ENCODE measurements around the gene AKAP9.
"Not testable (repeated sequence)": the region's sequence is repeated elsewhere in the genome, so short reads cannot be mapped to it uniquely, and the experiment has no call there.

Gene AKAP9

GRCh38 chr7:91942312-91942711 is 1.6 kb downstream of the AKAP9 start:
- Histone ChIP-seq H3K4me3 (peak overlapping the region; percentile 86), H3K27me3 (no peaks in the 10 kb centered on the region), H3K9ac (peak overlapping the region; percentile 92), H3K4me1 (peaks cover 52% of the 10 kb centered on the region), H3K36me3 (0 out of 2 replicates have a peak, but pooled peaks cover 4% of the 10 kb centered on the region), H4K20me1 (peaks cover 56% of the 10 kb centered on the region), H3K27ac (no peak overlapping the region), H3K4me2 (peak overlapping the region; percentile 93), H3K9me3 (no peaks in the 10 kb centered on the region)
- TF ChIP-seq Cebpa-rat (IDR thresholded peaks at IDR 0.05): no peak

- not testable (repeated sequence) for H3K27ac ChIP-seq, H3K9ac ChIP-seq, H3K4me3 ChIP-seq, H3K27me3 ChIP-seq, H3K9me3 ChIP-seq
- H3K4me2 ChIP-seq: peak overlapping the region; percentile 36; the same call in 1 of the 2 replicates
- peaks cover 79% of the 10 kb centered on the region for H4K20me1 ChIP-seq
- peaks cover 51% of the 10 kb centered on the region for H3K4me1 ChIP-seq
- peaks cover 12% of the 10 kb centered on the region; the same call in 1 of the 2 replicates for H3K36me3 ChIP-seq
These were observed 4.3 kb downstream of the AKAP9 start for GRCh38 chr7:91944970-91945369.

GRCh38 chr7:91945476-91945875 is 4.8 kb downstream of the AKAP9 start:
- H3K4me1 ChIP-seq: peaks cover 54% of the 10 kb centered on the region
- H3K4me3 ChIP-seq: no peak overlapping the region
- peak overlapping the region; percentile 36 for H3K4me2 ChIP-seq
- peaks cover 84% of the 10 kb centered on the region for H4K20me1 ChIP-seq
- peaks cover 12% of the 10 kb centered on the region; the same call in 1 of the 2 replicates for H3K36me3 ChIP-seq
- peaks cover 6% of the 10 kb centered on the region; the same call in 1 of the 2 replicates for H3K9me3 ChIP-seq
- no peaks in the 10 kb centered on the region for H3K27me3 ChIP-seq
- TF ChIP-seq Cebpa-rat (IDR thresholded peaks at IDR 0.05): no peak
- no peak overlapping the region for H3K9ac ChIP-seq
- H3K27ac ChIP-seq: no peak overlapping the region

GRCh38 chr7:91946549-91946948 is 5.9 kb downstream of the AKAP9 start:
- Histone ChIP-seq H4K20me1 (peaks cover 94% of the 10 kb centered on the region), H3K9me3 (peaks cover 6% of the 10 kb centered on the region; the same call in 1 of the 2 replicates), H3K27ac (no peak overlapping the region), H3K4me3 (no peak overlapping the region), H3K9ac (no peak overlapping the region), H3K36me3 (peaks cover 16% of the 10 kb centered on the region; the same call in 1 of the 2 replicates), H3K27me3 (no peaks in the 10 kb centered on the region), H3K4me1 (peaks cover 54% of the 10 kb centered on the region), H3K4me2 (peak overlapping the region; percentile 65)
- TF ChIP-seq Cebpa-rat (IDR thresholded peaks at IDR 0.05): no peak

- Histone ChIP-seq H3K27ac (no peak overlapping the region), H3K9me3 (peaks cover 6% of the 10 kb centered on the region; the same call in 1 of the 2 replicates), H3K36me3 (peaks cover 23% of the 10 kb centered on the region; the same call in 1 of the 2 replicates), H3K9ac (no peak overlapping the region), H3K4me3 (no peak overlapping the region), H4K20me1 (peaks cover 94% of the 10 kb centered on the region), H3K27me3 (no peaks in the 10 kb centered on the region), H3K4me2 (no peak overlapping the region), H3K4me1 (peaks cover 41% of the 10 kb centered on the region)
- no peak for TF ChIP-seq Cebpa-rat (IDR thresholded peaks at IDR 0.05)
These were observed 7.3 kb downstream of the AKAP9 start for GRCh38 chr7:91947948-91948347.

- H3K4me1 ChIP-seq: peaks cover 34% of the 10 kb centered on the region
- no peak overlapping the region for H3K27ac ChIP-seq
- H3K36me3 ChIP-seq: peaks cover 29% of the 10 kb centered on the region; the same call in 1 of the 2 replicates
- no peaks in the 10 kb centered on the region for H3K27me3 ChIP-seq
- peaks cover 95% of the 10 kb centered on the region for H4K20me1 ChIP-seq
- H3K4me3 ChIP-seq: no peak overlapping the region
- peaks cover 6% of the 10 kb centered on the region; the same call in 1 of the 2 replicates for H3K9me3 ChIP-seq
- H3K9ac ChIP-seq: no peak overlapping the region
- TF ChIP-seq Cebpa-rat (IDR thresholded peaks at IDR 0.05): no peak
- H3K4me2 ChIP-seq: 0 out of 2 replicates have a peak overlapping the region, but pooled peaks have one; percentile 9
These were observed 8.8 kb downstream of the AKAP9 start for GRCh38 chr7:91949221-91950009.

GRCh38 chr7:91953618-91954017 is 13.0 kb downstream of the AKAP9 start:
- Histone ChIP-seq H3K27me3 (no peaks in the 10 kb centered on the region), H3K36me3 (peaks cover 31% of the 10 kb centered on the region; the same call in 1 of the 2 replicates), H3K4me1 (peaks cover 13% of the 10 kb centered on the region), H3K27ac (no peak overlapping the region), H3K9me3 (no peaks in the 10 kb centered on the region), H3K4me3 (no peak overlapping the region), H3K4me2 (no peak overlapping the region), H3K9ac (no peak overlapping the region), H4K20me1 (peaks cover 96% of the 10 kb centered on the region)
- TF ChIP-seq Cebpa-rat (IDR thresholded peaks at IDR 0.05): no peak

GRCh38 chr7:91956464-91956863 is 15.8 kb downstream of the AKAP9 start:
- Histone ChIP-seq H4K20me1 (peaks cover 88% of the 10 kb centered on the region), H3K36me3 (peaks cover 37% of the 10 kb centered on the region; the same call in 1 of the 2 replicates)
- H3K27ac ChIP-seq, H3K27me3 ChIP-seq, H3K9me3 ChIP-seq, H3K9ac ChIP-seq, H3K4me2 ChIP-seq, H3K4me1 ChIP-seq, H3K4me3 ChIP-seq: not testable (repeated sequence)

- H4K20me1 ChIP-seq: peaks cover 80% of the 10 kb centered on the region
- TF ChIP-seq Cebpa-rat (IDR thresholded peaks at IDR 0.05): no peak
- peaks cover 37% of the 10 kb centered on the region; the same call in 1 of the 2 replicates for H3K36me3 ChIP-seq
- no peak overlapping the region for H3K4me3 ChIP-seq
- H3K27ac ChIP-seq: no peak overlapping the region
- no peaks in the 10 kb centered on the region for H3K27me3 ChIP-seq
- no peaks in the 10 kb centered on the region for H3K4me1 ChIP-seq
- no peak overlapping the region for H3K4me2 ChIP-seq
- H3K9ac ChIP-seq: no peak overlapping the region
- H3K9me3 ChIP-seq: peaks cover 7% of the 10 kb centered on the region; the same call in 1 of the 2 replicates
These were observed 16.6 kb downstream of the AKAP9 start for GRCh38 chr7:91957232-91957631.

- H3K4me2 ChIP-seq: no peak overlapping the region
- no peaks in the 10 kb centered on the region for H3K27me3 ChIP-seq
- peaks cover 33% of the 10 kb centered on the region; the same call in 1 of the 2 replicates for H3K36me3 ChIP-seq
- peaks cover 74% of the 10 kb centered on the region for H4K20me1 ChIP-seq
- TF ChIP-seq Cebpa-rat (IDR thresholded peaks at IDR 0.05): no peak
- no peak overlapping the region for H3K9ac ChIP-seq
- peaks cover 7% of the 10 kb centered on the region; the same call in 1 of the 2 replicates for H3K9me3 ChIP-seq
- H3K27ac ChIP-seq: no peak overlapping the region
- no peaks in the 10 kb centered on the region for H3K4me1 ChIP-seq
- H3K4me3 ChIP-seq: no peak overlapping the region
These were observed 17.2 kb downstream of the AKAP9 start for GRCh38 chr7:91957823-91958222.

Data from BLaER1 (cell line).